Omental fat pad (tissue), 4 donors: ENCODE measurements around the gene SLC9A9. TPM values are rescaled to one million over a fixed set of nuclear protein-coding genes. Genes with fewer than 3 reads are reported as not detected.

Experiments
- ATAC-seq: fragments of 150-250 bp; one replicate; pipeline ENCODE4 v1.9.1; 2016; ENCODE audit warnings: mild to moderate bottlenecking, moderate library complexity; ENCODE audit not compliant: low FRiP score
- DNase-seq: peaks from one replicate; pipeline ENCODE4 v3.0.0-alpha.2; 2019; ENCODE audit warnings: low spot score
- total RNA-seq, 4 donors: library from RNA; depleted of rRNA; stranded (reverse); fragments of >200 nt; gene quantifications; one replicate each; pipeline ENCODE4 v1.1.0, GENCODE V29; 2016
- TF ChIP-seq, protein P1 (sequence below), 3 donors: fragments of 450-650 bp; IDR thresholded peaks; one replicate each; pipeline ENCODE4 v1.5.1; 2016 to 2017; ENCODE audit warnings: antibody characterized with exemption in 3 of 3, mild to moderate bottlenecking in 3 of 3, moderate library complexity in 2 of 3

SLC9A9 gene
- total RNA-seq, 4 donors from 2014 or later = 15.5 to 39.6 (median 26.9) TPM

DNA sequence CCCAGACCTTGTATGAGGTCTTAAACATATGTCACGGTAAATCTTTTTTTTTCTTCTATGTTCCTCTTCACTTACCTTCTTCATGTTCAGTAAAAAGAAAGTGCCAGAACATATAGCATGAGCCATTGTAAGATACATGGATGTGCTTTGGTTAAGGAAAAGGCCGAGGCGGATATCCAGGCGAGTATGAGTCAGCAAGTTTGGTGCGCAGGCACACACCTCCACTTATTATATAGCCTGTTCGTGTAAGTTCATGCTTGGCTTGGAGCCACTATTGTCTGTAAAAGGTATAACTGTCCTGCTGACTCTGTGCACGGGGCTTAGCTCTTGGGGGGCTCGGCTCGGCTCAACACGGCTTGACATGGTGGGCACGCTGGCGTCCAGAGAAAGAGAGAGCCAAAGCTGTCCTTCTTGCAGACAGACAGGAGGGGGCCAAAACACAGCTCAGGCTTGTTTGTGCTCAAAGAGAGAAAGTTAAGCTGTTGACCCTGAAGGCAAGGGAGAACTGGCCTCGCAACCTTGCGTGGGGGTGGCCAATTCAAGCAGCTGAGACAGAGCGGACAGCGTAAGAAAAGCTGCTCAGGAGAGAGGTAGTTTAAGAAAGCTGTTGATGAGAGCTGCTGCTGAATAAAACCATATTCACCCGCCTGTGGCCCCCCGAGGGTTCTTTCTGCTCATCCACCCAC, 251.2 kb downstream of the SLC9A9 start:
- DNase-seq (no peak), ATAC-seq (no peak)
- TF ChIP-seq, protein P1, sequence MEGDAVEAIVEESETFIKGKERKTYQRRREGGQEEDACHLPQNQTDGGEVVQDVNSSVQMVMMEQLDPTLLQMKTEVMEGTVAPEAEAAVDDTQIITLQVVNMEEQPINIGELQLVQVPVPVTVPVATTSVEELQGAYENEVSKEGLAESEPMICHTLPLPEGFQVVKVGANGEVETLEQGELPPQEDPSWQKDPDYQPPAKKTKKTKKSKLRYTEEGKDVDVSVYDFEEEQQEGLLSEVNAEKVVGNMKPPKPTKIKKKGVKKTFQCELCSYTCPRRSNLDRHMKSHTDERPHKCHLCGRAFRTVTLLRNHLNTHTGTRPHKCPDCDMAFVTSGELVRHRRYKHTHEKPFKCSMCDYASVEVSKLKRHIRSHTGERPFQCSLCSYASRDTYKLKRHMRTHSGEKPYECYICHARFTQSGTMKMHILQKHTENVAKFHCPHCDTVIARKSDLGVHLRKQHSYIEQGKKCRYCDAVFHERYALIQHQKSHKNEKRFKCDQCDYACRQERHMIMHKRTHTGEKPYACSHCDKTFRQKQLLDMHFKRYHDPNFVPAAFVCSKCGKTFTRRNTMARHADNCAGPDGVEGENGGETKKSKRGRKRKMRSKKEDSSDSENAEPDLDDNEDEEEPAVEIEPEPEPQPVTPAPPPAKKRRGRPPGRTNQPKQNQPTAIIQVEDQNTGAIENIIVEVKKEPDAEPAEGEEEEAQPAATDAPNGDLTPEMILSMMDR (IDR thresholded peaks at IDR 0.05) = no peak

DNA sequence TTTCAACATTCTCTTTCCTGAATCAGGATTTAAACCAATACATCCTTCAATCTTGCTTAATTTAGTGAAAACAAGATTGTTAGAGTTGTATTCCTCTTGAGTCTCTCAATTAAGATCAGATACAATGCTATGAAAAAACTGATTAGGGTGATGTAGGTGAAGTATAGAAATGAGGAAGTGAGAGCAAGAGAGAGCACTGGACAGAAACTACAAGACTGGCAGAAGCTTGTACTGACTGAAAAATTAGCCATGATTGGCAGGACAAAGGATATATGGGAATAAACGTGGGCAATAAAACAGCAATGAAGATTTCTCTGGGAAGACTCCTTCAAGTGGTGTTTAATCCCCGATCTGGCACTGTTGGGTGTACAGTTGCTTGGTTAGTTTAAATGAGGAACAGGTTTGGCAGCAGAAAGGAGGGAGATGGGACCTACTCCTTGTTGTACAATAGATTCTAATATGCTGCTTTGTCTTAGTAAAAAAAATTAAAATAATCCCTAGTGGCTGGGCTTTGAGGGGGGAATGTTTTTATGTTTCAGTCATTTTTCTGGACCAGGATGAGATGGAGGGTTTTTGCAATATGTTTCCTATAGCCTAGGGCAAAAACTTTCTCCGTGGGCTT, 252.7 kb downstream of the SLC9A9 start:
- TF ChIP-seq, protein P1 (IDR thresholded peaks at IDR 0.05) = no peak
- DNase-seq (no peak), ATAC-seq (no peak)

DNA sequence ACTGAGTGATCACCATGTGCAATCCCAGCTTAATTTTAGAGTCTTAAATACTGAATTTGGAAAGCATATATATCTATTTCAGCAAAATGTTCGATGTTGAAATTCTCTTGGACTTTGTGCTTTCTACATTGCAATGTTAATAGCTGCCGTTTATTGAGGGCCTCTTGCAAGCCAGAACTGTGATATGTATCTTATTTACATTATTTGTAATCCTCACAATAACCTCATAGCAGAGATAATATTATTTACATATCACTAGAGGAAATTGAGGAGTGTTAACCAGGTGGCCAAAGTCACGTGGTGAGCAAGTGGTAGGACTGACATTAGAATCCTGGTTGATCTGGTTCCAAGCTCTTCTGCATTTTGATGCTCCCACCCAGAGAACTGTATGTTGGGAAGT, 254.1 kb downstream of the SLC9A9 start:
- ATAC-seq = no peak
- TF ChIP-seq, protein P1 (IDR thresholded peaks at IDR 0.05) = no peak
- no peak for DNase-seq

DNA sequence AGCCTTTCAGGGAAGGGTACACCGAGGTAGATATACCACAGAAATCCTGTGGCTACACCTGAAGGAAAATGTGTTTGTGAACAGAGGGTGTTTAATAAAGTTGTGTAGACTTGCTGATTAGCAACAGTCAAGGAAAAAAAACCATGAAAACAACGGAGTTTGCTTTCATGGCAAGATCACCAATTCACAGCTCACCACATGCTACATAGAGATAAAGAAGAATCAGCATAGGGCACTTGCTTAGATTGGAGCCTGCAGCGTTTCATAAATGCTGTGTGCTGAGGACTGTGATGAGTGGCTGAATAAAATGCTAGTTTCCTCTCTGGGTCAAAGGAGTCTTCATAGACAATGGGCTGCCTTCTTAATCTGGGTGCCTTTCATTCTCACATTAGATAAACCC, 257.6 kb downstream of the SLC9A9 start:
- ATAC-seq (no peak), DNase-seq (no peak)
- TF ChIP-seq, protein P1 (IDR thresholded peaks at IDR 0.05) = no peak

DNA sequence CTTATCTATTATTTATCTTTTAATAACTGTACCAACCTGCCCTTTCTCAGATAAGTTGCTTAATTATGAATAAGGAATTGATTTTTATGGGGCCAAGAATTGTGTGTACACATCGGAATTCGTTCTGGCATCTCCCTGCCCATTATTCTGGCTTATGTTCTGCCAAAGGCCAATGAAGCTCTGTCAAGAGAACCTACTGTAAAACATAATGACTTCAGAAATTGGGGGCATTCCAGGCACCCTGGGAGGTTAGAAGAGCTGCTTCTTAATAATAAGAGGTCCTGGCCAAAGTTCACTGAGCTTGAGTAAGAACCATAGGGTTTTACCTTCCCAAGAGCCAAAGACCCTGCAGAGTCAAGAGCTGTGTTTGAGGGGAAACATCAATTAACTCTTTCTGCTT, 261.7 kb downstream of the SLC9A9 start:
- DNase-seq = no peak
- no peak for ATAC-seq
- TF ChIP-seq, protein P1 (IDR thresholded peaks at IDR 0.05) = no peak

DNA sequence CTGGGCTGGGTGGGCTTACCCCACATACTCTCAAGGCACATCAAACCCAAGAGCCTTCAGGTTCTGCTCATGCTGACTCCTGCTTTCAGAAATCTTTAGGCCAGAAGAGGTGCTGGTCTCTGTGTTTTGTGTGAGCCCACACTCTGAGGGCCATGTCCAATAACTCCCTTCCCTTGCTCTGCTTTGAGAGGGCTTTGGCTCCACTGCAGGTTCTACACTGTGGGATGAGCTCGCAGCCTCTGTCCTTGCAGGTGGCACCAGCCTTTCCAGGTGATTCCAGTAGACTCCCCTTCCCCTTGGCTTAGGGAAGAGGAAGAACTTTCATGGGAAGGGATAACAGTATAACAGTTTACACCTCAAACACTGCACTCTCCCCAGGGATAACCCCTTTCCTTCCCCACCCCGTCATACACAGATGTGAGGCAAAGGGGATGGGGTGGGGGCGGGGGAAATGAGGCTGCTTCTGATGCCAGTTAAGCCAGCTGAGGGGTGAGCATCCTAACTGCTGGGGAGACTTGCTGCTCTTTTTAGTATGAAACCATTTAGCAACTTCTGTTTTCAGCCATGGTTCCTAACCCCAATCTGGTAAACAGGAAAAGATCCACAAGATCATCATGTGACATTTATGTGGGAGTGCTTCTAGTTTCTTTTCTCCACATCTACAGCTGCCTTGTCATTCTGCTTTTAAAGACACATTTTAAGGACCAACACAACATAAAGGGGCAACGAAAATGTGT, 262.4 kb downstream of the SLC9A9 start:
- DNase-seq (no peak), ATAC-seq (no peak)
- TF ChIP-seq, protein P1 (IDR thresholded peaks at IDR 0.05) = no peak
